RWPE1 (cell line): ENCODE results near the gene RPL3.

Experiments
- CTCF ChIA-PET: fragments of 350-600 bp; sonication (Branson Sonifier 250); formaldehyde crosslinking; extraction: SDS; loops from one replicate; lab custom pipeline; 2021; lab: Yijun Ruan, JAX
- POLR2A ChIA-PET: fragments of 400-600 bp; formaldehyde crosslinking; extraction: SDS; loops from one replicate; lab custom pipeline; 2020; ENCODE audit warnings: antibody characterized with exemption; ENCODE audit not compliant: low non-redundant PET; lab: Yijun Ruan, JAX
- DNase-seq: peaks from one replicate; pipeline ENCODE4 v3.0.0; 2012; ENCODE audit warnings: low spot score
- H3K27ac ChIP-seq: fragments of 450-650 bp; 2 replicates; pipeline ENCODE4 v1.5.1; 2017
- CTCF ChIP-seq: fragments of 450-650 bp; conservative IDR thresholded peaks from 2 replicates; pipeline ENCODE4 v1.5.1; 2017; ENCODE audit warnings: low read depth, mild to moderate bottlenecking

The RPL3 gene

GRCh38 chr22:39317775-39318506 lies 1.5 kb downstream of the RPL3 start:
- peak overlapping the region; percentile 100 for H3K27ac ChIP-seq
- DNase-seq = no peak
- TF ChIP-seq CTCF = no peak
- POLR2A ChIA-PET = no interaction called here
- CTCF ChIA-PET = no interaction called here

GRCh38 chr22:39317084-39317774 lies 2.2 kb downstream of the RPL3 start:
- DNase-seq = no peak
- no peak for TF ChIP-seq CTCF
- ChIA-PET POLR2A (no interaction called here), CTCF (interaction anchor here (0.9 kb wide), 1 partner anchor 213 kb away, joined by 4 read pairs; no protein-coding TSS in a partner anchor)
- peak overlapping the region; percentile 100 for H3K27ac ChIP-seq

GRCh38 chr22:39316440-39317083 lies 2.9 kb downstream of the RPL3 start:
- CTCF ChIA-PET = interaction anchor here (0.7 to 0.9 kb wide), 2 partner anchors 63 to 214 kb away, joined by 4 read pairs; no protein-coding TSS in a partner anchor
- DNase-seq = peak; percentile 56
- peak overlapping the region; percentile 100 for H3K27ac ChIP-seq
- TF ChIP-seq CTCF = peak; percentile 93
- POLR2A ChIA-PET = no interaction called here

- CTCF ChIA-PET = no interaction called here
- POLR2A ChIA-PET = interaction anchor here (0.7 kb wide), 1 partner anchor 215 kb away, joined by 3 read pairs; no protein-coding TSS in a partner anchor
- TF ChIP-seq CTCF = no peak
- DNase-seq = no peak
- H3K27ac ChIP-seq = peak overlapping the region; percentile 100
Measured at GRCh38 chr22:39315389-39315788, 4.0 kb downstream of the RPL3 start.

GRCh38 chr22:39314251-39314971 lies 5.0 kb downstream of the RPL3 start:
- DNase-seq = no peak
- no peak for TF ChIP-seq CTCF
- ChIA-PET CTCF (interaction anchor here (0.6 kb wide), 1 partner anchor 65 kb away, joined by 3 read pairs; no protein-coding TSS in a partner anchor), POLR2A (interaction anchor here (0.5 kb wide), 1 partner anchor 205 kb away, joined by 3 read pairs; no protein-coding TSS in a partner anchor)
- H3K27ac ChIP-seq = peak overlapping the region; percentile 100
